Measurements from ENCODE around the gene GDPGP1.

GDPGP1 gene

DNA sequence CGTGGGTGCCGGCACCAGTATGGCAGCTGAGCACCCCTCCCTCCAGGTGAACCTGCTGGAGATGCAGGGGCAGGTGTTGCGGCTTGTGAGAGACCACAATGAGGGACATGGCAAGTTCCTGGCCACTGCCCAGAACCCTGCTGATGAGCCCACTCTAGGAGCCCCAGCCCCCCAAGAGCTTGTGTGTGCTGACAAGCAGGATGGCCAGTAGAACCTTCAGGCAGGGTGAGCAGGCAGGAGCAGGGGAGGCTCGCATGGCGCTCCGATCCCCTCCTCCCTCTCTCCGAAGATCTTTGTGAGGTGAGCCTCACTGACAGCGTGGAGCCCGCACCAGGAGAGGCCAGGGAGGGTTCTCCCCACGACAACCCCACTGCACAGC is 61.2 kb downstream of the GDPGP1 start:
- H3K4me3 ChIP-seq (ENCODE audit: low read depth, low read length) = no peak overlapping the region
- TF ChIP-seq, protein P1, sequence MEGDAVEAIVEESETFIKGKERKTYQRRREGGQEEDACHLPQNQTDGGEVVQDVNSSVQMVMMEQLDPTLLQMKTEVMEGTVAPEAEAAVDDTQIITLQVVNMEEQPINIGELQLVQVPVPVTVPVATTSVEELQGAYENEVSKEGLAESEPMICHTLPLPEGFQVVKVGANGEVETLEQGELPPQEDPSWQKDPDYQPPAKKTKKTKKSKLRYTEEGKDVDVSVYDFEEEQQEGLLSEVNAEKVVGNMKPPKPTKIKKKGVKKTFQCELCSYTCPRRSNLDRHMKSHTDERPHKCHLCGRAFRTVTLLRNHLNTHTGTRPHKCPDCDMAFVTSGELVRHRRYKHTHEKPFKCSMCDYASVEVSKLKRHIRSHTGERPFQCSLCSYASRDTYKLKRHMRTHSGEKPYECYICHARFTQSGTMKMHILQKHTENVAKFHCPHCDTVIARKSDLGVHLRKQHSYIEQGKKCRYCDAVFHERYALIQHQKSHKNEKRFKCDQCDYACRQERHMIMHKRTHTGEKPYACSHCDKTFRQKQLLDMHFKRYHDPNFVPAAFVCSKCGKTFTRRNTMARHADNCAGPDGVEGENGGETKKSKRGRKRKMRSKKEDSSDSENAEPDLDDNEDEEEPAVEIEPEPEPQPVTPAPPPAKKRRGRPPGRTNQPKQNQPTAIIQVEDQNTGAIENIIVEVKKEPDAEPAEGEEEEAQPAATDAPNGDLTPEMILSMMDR (IDR thresholded peaks at IDR 0.05; ENCODE audit: low read depth, low read length) = no peak

Data from WI38 (cell line).